ENCODE results near the gene CCDC6.

Gene CCDC6

GRCh38 chr10:59844436-59844835 lies 61.9 kb downstream of the CCDC6 start:
- DNase-seq: no peak

DNA sequence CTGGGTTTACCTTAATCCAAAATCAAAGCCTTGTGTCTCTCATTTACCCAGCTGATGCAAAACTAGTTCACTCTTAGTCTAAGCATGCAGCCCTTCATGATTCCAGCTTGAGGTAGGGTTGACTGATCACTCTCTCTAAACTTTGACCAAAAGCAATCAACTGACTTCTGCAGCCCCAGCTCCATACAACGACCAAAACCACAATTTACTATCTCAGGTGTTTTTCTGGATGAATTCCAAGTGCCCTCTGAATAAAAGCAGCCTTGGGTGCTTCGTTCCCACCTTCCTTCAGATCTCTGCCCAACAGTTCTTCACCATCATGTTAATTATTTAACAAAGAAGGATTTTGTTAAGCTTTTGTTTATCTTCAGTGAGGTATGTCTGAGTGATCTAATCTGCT lies 62.6 kb downstream of the CCDC6 start:
- no peak for DNase-seq

- DNase-seq: no peak
Measured at GRCh38 chr10:59839576-59839975, 66.8 kb downstream of the CCDC6 start.

DNA sequence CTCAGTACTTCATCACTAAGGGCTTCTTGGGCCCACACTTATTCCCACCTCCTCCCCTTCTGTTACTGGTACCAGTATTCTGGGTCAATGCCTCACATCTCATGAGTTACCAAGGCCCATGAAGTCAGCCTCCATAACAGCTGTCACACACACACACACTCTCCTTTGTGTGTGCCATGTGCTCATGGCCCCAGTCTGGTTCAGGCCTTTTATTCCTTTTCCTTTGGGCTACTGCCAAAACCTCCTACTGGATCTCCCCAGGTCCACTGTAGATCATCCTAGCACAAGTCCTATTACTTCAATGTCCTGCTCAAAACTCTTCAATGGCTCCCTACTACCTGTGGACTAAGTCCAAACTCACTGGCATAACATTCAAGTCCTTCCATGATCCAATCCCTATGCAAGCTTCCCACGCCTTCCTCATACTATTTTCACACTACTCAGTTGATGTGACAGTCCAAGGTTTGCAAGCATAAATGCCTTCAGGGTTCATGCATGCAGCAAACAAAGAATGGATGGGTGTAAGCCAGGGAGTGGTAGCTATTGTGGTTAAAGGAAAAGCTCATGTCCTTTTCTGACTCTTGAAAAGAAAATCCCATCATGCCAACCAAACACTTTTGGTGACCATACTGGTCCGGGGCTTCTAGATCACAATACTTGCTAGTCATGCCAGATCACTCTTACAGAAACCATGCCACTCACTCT lies 68.1 kb downstream of the CCDC6 start:
- DNase-seq: no peak

- no peak for DNase-seq
Measured at GRCh38 chr10:59833810-59834209, 72.5 kb downstream of the CCDC6 start.

- DNase-seq: no peak
Measured at GRCh38 chr10:59832506-59832905, 73.8 kb downstream of the CCDC6 start.

DNA sequence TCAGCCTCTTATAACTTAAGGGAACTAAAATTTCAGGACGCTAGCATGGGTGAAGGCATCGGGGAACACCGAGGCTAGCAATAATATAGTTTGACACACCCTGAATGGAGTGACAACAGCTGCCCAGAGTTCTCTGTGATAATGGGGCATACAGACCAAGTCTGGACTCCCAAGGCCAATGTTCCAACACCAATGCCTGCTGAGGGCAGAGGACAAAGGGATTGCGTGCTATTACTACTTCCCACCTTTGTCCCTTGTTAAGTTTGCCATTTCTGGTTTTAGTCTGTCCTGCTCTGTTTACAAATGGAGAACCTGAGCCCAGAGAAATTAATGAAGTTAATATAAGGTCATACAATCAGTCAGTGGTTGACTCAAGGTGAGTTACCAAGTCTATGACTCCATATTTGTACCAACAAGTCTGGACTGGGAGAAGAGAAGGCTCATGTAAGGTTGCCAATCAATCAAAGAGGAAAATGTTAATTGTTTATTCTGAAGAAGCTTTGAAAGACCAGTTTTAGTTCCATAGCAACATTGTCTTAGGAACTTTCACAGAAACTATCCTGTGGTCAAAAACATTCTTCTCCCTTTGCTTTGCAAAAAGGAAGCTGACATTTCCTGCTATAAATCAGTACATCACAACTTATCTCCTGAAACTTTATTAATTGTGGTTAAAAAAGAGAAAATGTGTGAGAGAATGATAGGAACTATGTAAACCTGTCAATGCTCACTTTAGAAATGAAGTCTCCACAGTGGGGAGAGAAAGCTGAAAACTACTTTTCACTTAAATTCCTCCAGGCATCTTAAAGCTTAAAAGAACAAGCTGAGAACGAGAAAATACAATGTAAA lies 74.5 kb downstream of the CCDC6 start:
- no peak for DNase-seq

- peak; percentile 10 for DNase-seq
Measured at GRCh38 chr10:59830601-59831259, 75.6 kb downstream of the CCDC6 start.

DNA sequence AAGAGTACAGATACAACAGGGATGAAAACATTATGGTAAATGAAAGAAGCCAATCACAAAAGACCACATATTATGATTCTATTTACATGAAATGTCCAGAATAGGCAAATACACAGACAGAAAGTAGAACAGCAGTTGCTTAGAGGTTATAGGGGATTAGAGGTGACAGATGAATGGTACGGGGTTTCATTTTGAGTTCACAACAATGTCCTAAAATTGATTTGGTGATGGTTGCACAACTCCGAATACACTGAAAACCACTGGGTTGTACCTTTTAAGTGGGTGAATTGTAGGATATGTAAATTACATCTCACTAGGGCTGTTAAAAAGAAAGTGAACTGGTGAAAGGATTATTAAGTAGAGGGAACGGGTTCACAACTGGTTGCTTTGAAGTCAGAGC lies 76.8 kb downstream of the CCDC6 start:
- DNase-seq: no peak

GRCh38 chr10:59829024-59829423 lies 77.3 kb downstream of the CCDC6 start:
- no peak for DNase-seq

GRCh38 chr10:59825932-59826331 lies 80.4 kb downstream of the CCDC6 start:
- no peak for DNase-seq

DNA sequence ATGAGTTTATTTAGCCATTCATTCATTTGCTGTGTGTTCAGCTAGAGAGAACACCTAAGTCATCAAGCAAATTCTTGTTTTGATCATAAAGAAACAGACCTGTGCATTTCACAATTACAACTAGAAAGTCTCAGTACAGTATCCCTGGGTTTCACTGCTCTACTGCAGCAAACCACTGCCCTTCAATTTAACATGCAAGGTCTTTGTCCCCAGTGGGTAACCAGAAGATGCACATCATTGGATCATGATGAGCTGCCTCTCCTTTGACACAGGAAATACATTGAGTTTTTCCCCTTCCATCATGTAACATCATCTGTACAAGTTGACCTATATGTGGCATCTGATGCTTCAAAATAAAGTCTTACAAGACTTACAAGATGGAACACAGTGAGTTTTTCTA lies 82.6 kb downstream of the CCDC6 start:
- DNase-seq: no peak

GRCh38 chr10:59823111-59823510 lies 83.2 kb downstream of the CCDC6 start:
- no peak for DNase-seq

GRCh38 chr10:59820471-59820870 lies 85.9 kb downstream of the CCDC6 start:
- no peak for DNase-seq

DNA sequence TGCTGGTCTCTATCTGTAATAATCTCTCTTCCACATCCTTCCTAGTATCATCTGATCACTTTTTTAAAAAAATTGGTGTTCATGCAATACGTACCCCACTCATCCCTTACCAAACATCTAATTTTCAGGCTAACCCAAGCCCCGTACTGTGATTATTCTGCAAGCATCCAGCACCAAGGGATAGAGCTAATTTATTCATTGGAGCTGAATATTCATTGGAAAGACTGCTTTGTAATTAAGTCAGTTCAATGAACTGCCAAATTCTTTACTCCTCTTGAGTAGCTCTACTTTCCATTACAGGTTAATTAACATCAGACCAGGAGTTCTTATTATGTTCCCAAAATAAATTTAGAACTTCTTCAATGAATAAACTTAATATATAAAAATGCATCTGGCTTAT lies 86.7 kb downstream of the CCDC6 start:
- DNase-seq: no peak

- DNase-seq: no peak
Measured at GRCh38 chr10:59819265-59819664, 87.1 kb downstream of the CCDC6 start.

DNA sequence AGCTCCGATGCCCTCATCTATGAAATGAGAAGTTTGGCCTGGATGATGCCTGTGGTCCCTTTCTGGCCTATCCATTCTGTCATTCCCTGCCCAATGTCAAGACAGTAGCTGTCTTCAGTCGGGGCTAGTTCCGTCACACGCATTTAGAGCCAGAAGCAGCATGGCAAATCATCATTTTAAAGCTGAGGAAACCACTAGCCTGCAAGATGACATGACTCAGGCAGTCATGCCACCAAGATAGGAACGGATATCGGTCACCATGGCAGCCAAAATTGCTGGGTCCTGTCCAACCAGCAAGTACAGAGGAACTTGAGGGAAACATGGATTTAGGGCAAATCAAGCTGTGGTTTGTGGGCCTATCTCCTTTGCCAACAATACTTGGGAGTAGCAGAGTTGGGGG lies 88.6 kb downstream of the CCDC6 start:
- no peak for DNase-seq

DNA sequence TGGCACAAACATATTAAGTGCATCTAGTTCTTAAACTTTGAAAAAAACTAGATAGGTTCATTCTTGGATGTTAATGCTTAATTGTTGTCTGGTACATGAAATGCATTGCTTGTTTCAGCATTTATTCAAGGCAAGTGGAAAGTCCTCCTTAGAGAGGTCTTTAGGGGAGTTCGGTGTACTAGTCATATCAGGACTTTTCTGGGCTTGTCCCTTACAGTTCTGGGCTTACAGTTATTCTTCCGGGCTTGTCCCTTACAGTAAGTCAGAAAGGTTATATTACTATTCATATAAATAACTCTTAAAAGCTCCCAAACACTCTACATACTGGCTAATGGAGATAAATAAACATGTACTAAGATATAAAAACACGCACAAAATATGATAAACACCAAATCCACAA lies 91.5 kb downstream of the CCDC6 start:
- no peak for DNase-seq

DNA sequence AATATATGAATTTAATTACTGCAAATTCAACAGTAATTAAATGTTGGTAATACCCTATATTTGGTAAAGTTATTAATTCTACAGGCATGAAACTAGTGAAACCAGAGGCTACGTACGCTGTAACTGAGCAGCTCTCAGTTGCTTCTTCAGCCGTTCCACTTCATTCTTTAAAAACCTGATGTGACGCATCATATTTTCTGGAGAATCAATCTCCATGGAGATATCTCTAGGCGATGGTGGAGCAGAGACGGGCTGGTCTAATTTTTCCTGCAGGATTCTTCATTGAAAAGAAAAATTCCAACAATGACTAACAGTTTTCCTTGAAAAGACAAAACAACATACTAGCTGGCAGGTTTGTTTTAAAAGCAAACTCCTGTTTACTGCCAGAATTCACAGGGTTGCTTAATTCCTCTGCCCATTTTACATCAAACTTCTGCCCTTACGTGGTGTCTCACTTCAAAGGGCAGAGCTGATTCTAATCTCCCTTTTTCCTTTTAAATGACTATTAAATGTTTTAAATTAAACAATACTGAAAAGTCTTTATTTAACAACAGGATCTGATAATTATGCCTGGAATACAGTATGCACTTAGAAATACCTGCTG lies 93.7 kb downstream of the CCDC6 start:
- no peak for DNase-seq

- DNase-seq: no peak
Measured at GRCh38 chr10:59809644-59809974, 96.7 kb downstream of the CCDC6 start.

- peak; percentile 49 for DNase-seq
Measured at GRCh38 chr10:59808896-59809643, 97.3 kb downstream of the CCDC6 start.

DNA sequence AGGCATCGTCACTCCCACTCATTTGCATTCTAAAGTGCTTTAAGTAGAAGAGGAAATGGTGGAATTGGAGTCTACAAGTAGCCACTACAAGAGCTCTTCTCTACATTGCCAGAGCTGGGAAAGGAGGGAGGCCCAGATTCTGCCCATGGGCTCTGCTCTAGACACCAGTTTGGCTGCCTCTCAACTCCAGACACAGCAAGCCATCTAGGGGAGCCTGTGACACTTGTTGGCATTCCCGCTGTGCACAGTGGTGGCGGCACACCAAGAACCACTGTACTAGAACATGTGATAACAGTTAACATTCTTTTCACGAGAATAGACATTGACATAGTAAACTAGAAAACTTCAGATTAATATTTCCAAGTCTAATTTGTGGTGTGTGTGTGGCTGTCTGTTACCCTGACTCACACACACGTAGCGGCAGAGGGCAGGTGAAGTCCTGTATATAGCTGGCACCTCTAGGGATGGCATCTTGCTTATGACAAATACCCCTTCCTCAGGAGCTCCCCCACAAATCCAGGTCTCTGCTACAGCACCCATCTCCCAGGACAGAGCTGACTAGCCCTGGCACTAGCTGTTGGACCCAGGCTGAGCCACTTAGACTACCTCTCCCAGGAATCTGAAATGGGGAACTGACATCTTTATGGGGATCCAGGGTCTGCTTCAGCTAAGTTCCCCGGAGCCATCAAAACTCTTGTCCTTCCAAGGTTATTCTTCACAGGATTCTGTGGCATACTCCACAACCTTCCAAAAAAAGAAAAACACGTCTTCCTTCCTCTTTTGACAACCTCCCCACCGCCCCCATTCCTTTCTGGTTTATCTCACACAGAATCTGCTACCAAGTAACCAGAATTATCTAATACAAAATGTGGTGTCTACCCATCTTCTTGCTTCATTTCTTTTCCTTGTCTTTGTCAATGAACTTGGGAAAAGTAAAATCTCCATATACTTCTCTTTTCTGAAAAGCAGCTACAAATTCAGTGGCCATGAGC lies 98.4 kb downstream of the CCDC6 start:
- DNase-seq: no peak
